ENCODE measurements around the gene SENP3. TPM values are rescaled to one million over a fixed set of nuclear protein-coding genes. Genes with fewer than 3 reads are reported as not detected.

Gene SENP3
- total and polyA plus RNA-seq, 2 of the 13 experiments (the other 11 are each of a cell fraction or from before 2014, with no cell fraction given), result 55.8 to 75.4 TPM

- POLR2A ChIA-PET, result interaction anchor here (2.3 to 3.5 kb wide), 2 partner anchors 16 to 76 kb away, joined by 6 to 16 read pairs; partner anchors contain the start of genes SAT2 and TP53
- no peaks in the 10 kb centered on the region for H4K20me1 ChIP-seq (ENCODE audit: insufficient read depth, low read length)
- H3K4me3 ChIP-seq (replicated peaks in 1 of 3; ENCODE audit: insufficient read depth in 1 of 3, low read depth in 2 of 3, low read length in 3 of 3), result no peak overlapping the region
- H3K4me1 ChIP-seq (ENCODE audit: insufficient read depth, low read length), result peaks cover 35% of the 10 kb centered on the region
- DNase-seq (ENCODE audit: low spot score) (no peak), ATAC-seq (no peak), FAIRE-seq (no peak)
- H3K79me2 ChIP-seq (ENCODE audit: insufficient read depth, low read length), result peaks cover 36% of the 10 kb centered on the region
- H2AFZ ChIP-seq (ENCODE audit: low read length), result no peak overlapping the region
- in situ Hi-C loops (cut with HindIII; ENCODE audit: extremely low pct_ligation_motif_present, low pct_unique_long_range_greater_than_20kb), result no loop called here
- no peak overlapping the region for H3K27ac ChIP-seq (ENCODE audit: extremely low read length, insufficient read depth, low read length)
- H3K27me3 ChIP-seq (ENCODE audit: control insufficient read depth in 1 of 2, insufficient read depth in 2 of 2, low read length in 2 of 2), result no peaks in the 10 kb centered on the region
- intact Hi-C loops (cut with micrococcal nuclease; ENCODE audit: unreplicated experiment), result no loop called here
- no TSS peak for BruUV-seq (replicated peaks)
- 100% methylated on average over 2 of the region's 2 CpGs for WGBS (ENCODE audit: low lambda C conversion rate)
- H3K9me3 ChIP-seq (ENCODE audit: low read length), result no peaks in the 10 kb centered on the region
- H3K4me2 ChIP-seq (ENCODE audit: low read depth, low read length), result no peak overlapping the region
- H3K36me3 ChIP-seq (replicated peaks in 1 of 2; ENCODE audit: control insufficient read depth in 1 of 2, insufficient read depth in 2 of 2, low read length in 2 of 2), result peaks cover 3 to 23% of the 10 kb centered on the region in 2 experiments; a peak in 4 of 5 replicates
- CTCF ChIA-PET (ENCODE audit: low intra/inter-chr PET ratio, low total read pairs), result no interaction called here
- no peak overlapping the region for H3K9ac ChIP-seq (ENCODE audit: insufficient read depth, low read depth, low read length)
- TF ChIP-seq ZEB1 (IDR thresholded peaks at IDR 0.05; ENCODE audit: insufficient replicate concordance, low read depth) (no peak), ZBTB40 (IDR thresholded peaks at IDR 0.05) (no peak), ZBTB40 (CRISPR knock-in tag; IDR thresholded peaks at IDR 0.05) (no peak), ZSCAN31 (CRISPR knock-in tag; IDR thresholded peaks at IDR 0.05; ENCODE audit: low read depth) (no peak), NKX3-1 (CRISPR knock-in tag; IDR thresholded peaks at IDR 0.05) (no peak), SRSF9 (IDR thresholded peaks at IDR 0.05; ENCODE audit: borderline replicate concordance, insufficient read depth, low read depth, low read length, poor library complexity, severe bottlenecking) (no peak), RFX1 (IDR thresholded peaks at IDR 0.05) (no peak), ZMYM4 (CRISPR knock-in tag; IDR thresholded peaks at IDR 0.05) (no peak), TEAD2 (CRISPR knock-in tag; IDR thresholded peaks at IDR 0.05) (no peak), ZNF276 (CRISPR knock-in tag; IDR thresholded peaks at IDR 0.05; ENCODE audit: low read depth) (no peak), THAP9 (CRISPR knock-in tag; IDR thresholded peaks at IDR 0.05; ENCODE audit: borderline replicate concordance) (no peak), ZNF383 (CRISPR knock-in tag; IDR thresholded peaks at IDR 0.05; ENCODE audit: borderline replicate concordance) (no peak)
Observed at GRCh38 chr17:7610641-7611040, 48.9 kb downstream of the SENP3 start.
